ENCODE data around the gene CLTRN.
"Not testable (repeated sequence)": the region's sequence is repeated elsewhere in the genome, so short reads cannot be mapped to it uniquely, and the experiment has no call there.

CLTRN gene, protein sequence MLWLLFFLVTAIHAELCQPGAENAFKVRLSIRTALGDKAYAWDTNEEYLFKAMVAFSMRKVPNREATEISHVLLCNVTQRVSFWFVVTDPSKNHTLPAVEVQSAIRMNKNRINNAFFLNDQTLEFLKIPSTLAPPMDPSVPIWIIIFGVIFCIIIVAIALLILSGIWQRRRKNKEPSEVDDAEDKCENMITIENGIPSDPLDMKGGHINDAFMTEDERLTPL

GRCh38 chrX:15664487-15665444, at the start of gene CLTRN:
Gene CLTRN (minus strand): TSS chrX:15664805. CDS start chrX:15664775, 30 bp downstream.
- DNase-seq: no peak

- DNase-seq: not testable (repeated sequence)
Measured at GRCh38 chrX:15704273-15704672, 39.7 kb upstream of the CLTRN start.

DNA sequence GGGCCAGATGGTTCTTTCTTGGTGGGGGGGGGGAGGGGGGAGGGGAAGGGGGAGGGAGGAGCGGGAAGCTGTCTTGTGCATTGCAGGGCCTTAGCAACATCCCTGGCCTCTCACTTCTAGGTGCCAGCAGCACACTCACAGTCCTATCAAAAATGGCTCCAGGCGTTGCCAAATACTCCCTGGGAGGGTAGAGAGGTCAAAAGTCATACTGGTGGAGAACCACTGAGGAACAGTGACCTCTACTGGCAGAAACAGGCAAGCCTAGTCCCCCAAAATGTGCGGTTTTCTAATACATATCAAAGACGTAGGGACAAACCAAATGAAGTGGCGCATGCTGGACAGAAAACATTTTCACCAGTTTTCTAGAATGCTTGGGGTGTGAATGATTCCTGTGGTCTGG, 39.2 kb upstream of the CLTRN start:
- DNase-seq: not testable (repeated sequence)

GRCh38 chrX:15702488-15703371, 38.1 kb upstream of the CLTRN start:
- DNase-seq: no peak

- DNase-seq: no peak
Measured at GRCh38 chrX:15696516-15696915, 31.9 kb upstream of the CLTRN start.

GRCh38 chrX:15694941-15695451, 30.4 kb upstream of the CLTRN start:
- DNase-seq: no peak

- DNase-seq: no peak
Measured at GRCh38 chrX:15686818-15687685, 22.4 kb upstream of the CLTRN start.

DNA sequence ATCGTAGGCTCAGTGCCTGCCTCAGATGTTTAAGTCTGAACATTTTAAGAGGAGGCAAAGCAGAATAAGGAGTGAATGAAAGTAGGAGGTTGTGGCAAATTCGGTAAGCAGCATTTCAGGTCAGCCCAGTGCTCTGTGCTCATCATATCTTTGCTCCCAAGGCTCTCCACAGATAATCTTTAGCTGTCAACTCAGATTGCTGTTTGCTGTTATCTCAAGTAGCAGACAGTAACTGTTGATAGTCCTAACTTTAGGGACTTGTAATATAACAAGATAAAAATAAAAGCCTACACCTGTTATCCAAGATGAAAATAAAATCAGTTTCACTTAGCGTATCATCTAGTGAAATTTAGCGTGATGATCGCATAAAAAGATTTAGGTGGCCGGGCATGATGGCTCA, 18.6 kb upstream of the CLTRN start:
- DNase-seq: no peak

GRCh38 chrX:15681433-15681832, 16.8 kb upstream of the CLTRN start:
- DNase-seq: no peak

DNA sequence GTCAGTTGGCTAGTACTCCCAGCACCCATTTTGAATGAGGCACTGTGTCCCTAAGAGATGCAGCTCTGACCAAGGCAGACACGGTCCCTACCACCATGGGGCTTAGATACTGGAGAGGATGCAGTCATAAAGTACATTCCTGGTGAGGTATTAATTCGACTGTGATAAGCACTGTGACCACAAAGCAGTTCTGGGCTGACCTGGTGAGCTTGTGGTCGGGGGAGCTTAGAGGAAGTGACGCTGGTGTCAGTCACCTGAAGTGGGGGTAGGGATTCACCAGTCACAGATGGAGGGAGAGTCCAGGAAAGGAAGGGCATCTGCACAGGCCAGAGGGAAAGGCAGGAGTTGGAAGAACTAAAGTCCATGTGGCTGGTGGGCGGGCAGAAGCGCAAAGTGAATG, 15.8 kb upstream of the CLTRN start:
- DNase-seq: no peak

DNA sequence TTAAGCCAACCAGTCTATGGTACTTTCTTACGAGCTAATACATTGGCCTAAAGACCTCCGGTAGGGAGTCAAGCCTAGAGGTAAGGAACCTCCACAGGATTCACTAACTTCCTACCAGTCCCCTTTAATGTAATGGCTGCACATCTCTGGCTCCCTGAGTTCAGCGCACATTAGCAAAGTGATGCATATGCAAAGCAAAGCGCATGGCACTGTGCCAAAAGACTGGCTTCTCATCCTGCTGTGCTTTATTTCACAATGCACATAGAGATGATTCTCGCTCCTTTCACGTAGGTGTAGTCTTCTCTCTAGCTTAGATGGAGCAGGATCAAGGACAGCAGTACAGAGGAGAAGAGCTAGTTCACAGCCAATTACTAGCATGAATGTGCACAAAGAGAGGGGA, 14.6 kb upstream of the CLTRN start:
- no peak for DNase-seq

GRCh38 chrX:15678339-15678738, 13.7 kb upstream of the CLTRN start:
- DNase-seq: no peak

- DNase-seq: no peak
Measured at GRCh38 chrX:15676886-15677285, 12.3 kb upstream of the CLTRN start.

- DNase-seq: peak; percentile 56
Measured at GRCh38 chrX:15675490-15675921, 10.9 kb upstream of the CLTRN start.

GRCh38 chrX:15674841-15675489, 10.4 kb upstream of the CLTRN start:
- DNase-seq: peak; percentile 78

- no peak for DNase-seq
Measured at GRCh38 chrX:15674514-15674840, 9.9 kb upstream of the CLTRN start.

DNA sequence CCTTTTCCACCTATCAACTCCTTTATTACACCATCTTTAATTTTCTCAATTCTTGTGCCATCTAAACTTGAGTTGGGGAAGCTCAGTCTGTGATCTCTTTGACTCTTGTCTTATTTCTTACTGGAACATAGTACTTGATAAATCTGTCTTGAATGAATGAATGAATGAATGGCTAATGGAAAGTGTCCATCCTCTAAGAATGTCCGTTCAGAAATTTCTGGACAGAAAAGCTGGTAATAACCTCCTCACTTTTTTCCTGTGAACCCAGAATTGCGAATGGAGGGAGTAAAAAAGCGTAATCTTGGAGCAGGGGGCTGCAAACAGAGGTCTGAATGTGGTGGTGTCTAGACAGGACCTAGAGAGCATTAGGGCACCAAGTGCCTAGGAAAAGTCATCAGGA, 9.4 kb upstream of the CLTRN start:
- no peak for DNase-seq

- no peak for DNase-seq
Measured at GRCh38 chrX:15672881-15673280, 8.3 kb upstream of the CLTRN start.

GRCh38 chrX:15663439-15663838, 1.2 kb downstream of the CLTRN start:
- no peak for DNase-seq

DNA sequence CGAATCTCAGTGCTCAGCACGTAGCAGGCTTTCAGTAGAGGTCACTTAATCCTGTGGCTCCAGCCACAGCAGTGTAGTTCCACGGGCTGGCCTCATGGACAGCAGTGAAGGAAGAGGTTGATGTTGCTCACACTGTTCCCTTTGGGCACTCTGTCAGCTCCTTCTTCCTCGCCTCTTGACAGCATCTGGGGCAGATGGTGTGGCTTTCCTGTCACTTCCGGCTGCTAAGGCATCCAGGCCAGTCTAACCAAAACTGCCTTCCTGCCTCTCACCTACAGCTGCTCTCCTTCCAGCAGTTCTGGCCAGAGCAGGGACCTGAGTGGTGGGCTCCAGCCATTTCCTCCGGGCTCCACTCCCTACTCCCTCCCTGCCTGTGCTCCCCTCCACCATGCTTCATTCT, 9.8 kb downstream of the CLTRN start:
- DNase-seq: not testable (repeated sequence)

GRCh38 chrX:15653961-15654360, 10.6 kb downstream of the CLTRN start:
- DNase-seq: no peak
